Right renal cortex interstitium (tissue), 3 donors: ENCODE results near the gene NDST4. TPM values are rescaled to one million over a fixed set of nuclear protein-coding genes. Genes with fewer than 3 reads are reported as not detected.

Source experiments
- DNase-seq, 3 donors: peaks; one replicate each; pipeline ENCODE4 v3.0.0-alpha.2; 2013; ENCODE audit warnings: low read depth in 3 of 3, low spot score in 2 of 3
- polyA plus RNA-seq, 3 donors: library from polyadenylated mRNA; unstranded; fragments of 120-200 nt; gene quantifications; one replicate each; pipeline ENCODE4 v1.2.1, GENCODE V29; 2013; ENCODE audit not compliant: insufficient read length in 3 of 3

The NDST4 gene
- polyA plus RNA-seq, 3 donors: 0.37 to 1.2 (median 0.94) TPM

DNA sequence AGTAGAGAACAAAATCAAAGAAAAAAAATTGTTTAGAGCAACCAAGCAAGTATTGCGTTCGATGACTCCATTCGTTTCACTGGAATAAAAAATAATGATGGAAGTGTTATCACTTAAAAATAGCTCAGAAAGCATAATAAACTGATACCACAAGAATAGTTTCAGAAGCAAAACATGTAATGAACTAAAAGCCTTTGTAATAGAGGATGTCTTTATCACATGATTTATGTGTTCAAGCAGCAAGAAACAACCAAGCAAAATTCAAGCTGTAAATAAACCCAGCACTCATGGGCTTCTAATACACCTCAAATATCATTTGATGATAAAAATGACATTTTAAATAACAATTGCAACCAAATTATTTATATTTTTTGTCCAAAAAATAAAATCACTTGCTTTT lies 192.2 kb downstream of the NDST4 start:
- DNase-seq: no peak

GRCh38 chr4:114911111-114911510 lies 202.3 kb downstream of the NDST4 start:
- no peak for DNase-seq

GRCh38 chr4:114907568-114907967 lies 205.9 kb downstream of the NDST4 start:
- DNase-seq: no peak

DNA sequence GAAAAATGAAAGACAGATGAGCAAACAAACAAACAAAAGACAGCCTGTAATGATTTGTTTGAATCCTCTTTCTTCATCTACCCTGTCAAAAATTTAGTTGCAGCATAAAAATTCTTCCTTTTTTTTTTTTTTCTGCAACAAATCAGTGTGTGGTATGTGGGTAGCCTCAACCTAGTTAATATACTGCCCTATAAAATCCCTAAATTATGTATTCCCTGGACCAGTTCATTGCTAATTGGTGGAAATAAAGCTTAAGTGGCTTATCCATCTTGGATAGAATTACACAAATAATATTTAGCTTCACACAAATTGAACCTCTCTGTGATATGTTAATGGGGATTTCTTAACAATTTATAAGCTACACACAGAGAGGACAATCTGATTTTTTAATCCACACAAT lies 208.4 kb downstream of the NDST4 start:
- no peak for DNase-seq

DNA sequence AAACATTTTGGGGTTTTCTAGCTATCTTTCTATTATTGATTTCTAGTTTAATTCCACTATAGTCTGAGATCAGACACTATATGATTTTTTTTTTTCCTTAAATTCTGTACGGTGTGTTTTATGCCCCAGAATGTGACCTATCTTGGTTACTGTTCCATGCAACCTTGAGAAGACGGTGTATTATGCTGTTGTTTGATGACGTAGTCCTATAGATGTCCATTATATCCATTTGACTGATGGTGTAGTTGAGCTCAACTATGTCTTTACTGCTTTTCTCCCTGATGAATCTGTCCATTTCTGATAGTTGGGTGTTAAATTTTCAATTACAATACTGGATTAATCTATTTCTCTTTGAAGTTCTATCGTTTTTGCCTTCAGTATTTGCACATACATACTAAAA lies 212.5 kb downstream of the NDST4 start:
- no peak for DNase-seq

DNA sequence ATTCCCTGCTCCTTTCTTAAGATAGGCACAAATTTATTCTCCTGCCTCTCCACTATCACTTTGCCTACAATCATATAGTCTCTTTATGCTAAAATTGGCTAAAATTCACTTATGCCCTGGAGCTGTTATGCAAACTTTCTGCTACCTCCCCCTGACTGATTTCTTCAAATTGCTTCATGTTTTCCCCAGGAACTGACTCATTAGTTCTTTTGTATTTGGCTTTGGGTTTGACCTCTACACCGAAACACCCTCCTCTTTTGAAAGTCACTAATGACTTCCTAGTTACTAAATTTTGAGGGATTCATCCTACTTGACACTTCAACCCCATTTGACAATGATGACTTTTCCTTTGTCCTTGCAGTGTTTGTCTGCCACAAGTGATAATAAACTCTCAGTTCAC lies 222.6 kb downstream of the NDST4 start:
- no peak for DNase-seq

DNA sequence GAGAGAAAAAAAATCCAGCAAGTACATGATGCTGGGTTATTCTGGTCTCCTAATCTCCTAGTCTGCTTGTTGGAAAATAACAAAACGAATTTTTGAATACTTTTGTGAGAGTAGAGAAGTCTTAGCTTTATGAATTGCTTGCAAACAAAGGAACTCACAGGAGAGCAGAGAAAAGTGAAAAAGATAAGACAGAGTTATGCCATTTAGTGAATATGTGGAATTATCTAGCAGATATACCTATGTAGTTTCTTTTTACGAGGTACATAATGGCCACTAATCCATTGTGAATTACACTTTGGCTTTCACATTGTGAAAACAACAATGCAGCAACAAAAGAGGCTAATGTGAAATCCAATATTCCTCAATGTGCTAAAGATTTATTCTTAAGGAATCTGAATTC lies 226.7 kb downstream of the NDST4 start:
- no peak for DNase-seq

GRCh38 chr4:114883641-114884040 lies 229.8 kb downstream of the NDST4 start:
- DNase-seq: no peak

- DNase-seq: no peak
Measured at GRCh38 chr4:114879916-114880669, 233.3 kb downstream of the NDST4 start.

GRCh38 chr4:114875630-114876029 lies 237.8 kb downstream of the NDST4 start:
- no peak for DNase-seq

DNA sequence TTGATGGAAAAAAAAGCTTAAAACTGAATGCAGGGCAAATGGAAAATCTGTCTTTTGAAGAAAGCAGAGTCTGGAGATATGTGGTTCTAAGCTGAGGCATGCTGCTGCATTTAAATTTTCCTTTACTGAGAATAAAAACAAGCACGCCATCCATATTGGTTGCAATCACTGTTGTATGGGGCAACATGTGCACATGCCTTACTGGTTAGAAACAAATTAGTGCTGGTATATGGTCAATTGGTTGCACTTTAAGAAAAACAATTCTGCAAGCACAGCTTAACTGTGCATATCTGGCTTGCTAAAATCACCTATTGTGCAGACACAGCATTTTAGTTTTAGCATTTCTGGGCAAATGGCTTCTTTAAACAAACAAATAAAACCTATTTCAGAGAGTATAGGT lies 239.1 kb downstream of the NDST4 start:
- DNase-seq: no peak

- no peak for DNase-seq
Measured at GRCh38 chr4:114870987-114871386, 242.4 kb downstream of the NDST4 start.

DNA sequence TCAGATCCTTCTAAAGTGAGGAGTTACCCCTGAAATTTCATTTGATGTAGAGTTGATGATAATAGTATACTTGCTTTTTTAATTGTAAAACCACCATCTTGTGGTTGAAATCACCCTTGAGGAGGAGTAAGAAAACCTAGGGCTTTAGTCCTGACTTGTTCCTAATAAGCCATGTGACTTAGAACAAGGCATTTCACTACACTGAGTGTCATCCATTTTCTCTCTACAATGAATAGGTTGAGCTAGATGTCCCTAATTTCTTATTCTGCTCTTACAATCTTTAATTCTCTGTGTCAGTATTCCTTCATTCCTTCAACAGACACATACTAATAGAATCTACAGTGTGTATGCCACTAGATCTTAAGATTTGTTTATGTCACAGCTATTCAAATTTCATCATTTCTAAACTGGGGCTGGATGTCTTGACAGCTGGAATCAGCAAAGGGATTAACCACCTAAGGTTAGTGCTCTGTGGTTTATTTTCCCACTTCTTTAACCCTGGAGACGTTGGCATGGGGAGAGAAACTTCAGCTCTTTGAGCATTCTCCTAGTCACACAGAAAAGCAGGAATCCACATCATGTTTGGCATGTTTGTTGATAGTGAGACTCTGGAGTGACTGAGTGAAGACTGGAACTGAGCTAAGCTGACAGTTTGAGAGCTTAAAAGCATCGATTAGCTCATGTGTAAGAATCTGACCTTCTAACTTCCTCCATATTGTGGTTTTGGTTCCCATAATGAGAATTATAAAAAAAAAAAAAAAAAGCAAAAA lies 246.3 kb downstream of the NDST4 start:
- DNase-seq: no peak

GRCh38 chr4:114864060-114864459 lies 249.4 kb downstream of the NDST4 start:
- DNase-seq: no peak

- DNase-seq: peak in 1 of 3 donors; percentile 6
Measured at GRCh38 chr4:114860786-114861185, 252.6 kb downstream of the NDST4 start.

DNA sequence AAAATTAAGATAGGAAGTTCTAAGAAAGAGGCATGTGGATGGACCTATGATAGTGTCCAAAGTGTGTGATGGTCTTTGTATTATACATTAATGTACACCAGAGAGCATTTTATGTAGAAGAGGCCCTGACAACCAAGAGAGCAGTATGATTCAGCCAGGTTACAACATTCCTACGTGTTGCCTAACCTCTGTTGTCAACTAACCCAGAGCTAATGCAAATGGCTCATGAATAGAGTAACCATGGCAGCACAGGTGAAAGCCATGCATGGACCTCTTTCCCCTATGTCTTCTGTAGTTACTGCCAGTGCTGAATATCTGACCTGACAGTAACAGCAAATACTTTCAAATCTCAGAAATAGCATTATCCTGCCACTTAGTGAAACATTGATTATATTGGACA lies 255.6 kb downstream of the NDST4 start:
- no peak for DNase-seq

DNA sequence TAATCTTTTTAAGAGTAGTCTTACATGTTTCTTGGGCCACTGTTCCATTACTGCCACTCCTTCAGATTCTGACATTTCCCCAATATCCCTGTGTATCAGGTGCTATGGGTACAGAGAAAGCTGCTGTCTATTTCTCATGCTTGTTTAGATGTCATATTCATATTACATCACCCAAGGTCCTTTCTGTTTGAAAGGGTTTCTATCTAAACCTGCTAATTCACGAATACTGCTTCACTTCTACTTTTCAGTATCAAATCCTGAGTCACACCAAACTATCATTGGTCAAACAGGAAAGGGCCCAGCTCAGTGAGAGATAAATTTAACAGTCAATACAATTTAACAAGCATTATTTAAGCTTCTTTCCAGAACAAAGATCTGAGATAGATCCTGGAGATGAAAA lies 273.4 kb downstream of the NDST4 start:
- DNase-seq: no peak

DNA sequence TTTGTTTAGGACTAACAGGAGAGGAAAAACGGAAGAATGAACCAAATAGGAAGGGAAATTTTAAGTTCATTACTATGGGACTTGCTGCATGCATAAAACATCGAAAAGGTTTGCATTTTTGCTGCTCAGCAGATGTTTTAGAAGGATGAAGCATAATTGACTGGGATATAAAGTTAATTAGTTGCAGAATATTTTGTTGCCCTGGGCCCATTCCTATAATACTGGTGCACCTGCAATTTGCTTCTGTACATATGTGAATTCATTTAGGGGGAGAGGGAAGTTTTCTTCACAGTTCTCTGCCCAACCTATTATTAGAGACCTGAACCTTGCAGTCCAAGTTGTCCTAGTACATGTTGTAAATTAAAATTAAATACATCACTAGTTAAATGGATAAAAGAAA lies 282.8 kb downstream of the NDST4 start:
- DNase-seq: no peak

DNA sequence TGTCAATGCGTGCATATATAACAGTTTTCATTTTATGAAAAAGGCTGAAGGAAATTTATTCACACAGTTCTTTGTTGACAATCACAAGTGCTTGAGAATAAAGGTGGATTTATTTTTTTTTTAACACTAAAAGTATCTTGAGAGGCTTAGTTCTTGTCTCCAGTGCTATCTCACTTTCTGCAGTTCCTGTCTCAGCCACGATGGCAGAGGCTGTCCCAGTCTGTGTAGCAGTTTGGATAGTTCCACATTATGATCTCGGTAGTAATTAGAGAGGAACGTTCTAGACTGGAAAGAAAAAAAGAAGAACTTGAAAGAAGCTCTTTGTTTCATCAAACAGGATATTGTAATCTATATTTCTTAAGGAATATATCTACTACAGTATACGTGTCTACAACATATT lies 285.8 kb downstream of the NDST4 start:
- DNase-seq: no peak

GRCh38 chr4:114815760-114816159 lies 297.7 kb downstream of the NDST4 start:
- DNase-seq: no peak

DNA sequence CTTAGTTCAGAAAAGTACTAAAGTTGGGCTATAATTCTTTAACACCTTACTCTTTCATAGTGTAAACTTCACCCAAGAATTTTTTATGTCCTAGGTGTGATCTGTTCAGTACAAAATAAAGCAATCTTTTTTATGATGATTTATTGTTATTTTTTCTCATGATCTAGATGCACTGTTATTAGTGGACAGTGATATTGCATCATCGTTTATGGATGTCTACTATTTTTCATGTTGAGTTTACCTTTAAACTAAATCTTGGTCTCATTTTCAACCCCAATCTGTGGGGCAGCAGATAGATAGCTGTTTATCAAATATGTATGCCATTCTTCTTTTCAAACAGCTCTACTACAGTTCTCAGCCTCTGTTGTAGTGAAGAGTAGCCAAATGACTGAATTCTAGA lies 299.5 kb downstream of the NDST4 start:
- no peak for DNase-seq

DNA sequence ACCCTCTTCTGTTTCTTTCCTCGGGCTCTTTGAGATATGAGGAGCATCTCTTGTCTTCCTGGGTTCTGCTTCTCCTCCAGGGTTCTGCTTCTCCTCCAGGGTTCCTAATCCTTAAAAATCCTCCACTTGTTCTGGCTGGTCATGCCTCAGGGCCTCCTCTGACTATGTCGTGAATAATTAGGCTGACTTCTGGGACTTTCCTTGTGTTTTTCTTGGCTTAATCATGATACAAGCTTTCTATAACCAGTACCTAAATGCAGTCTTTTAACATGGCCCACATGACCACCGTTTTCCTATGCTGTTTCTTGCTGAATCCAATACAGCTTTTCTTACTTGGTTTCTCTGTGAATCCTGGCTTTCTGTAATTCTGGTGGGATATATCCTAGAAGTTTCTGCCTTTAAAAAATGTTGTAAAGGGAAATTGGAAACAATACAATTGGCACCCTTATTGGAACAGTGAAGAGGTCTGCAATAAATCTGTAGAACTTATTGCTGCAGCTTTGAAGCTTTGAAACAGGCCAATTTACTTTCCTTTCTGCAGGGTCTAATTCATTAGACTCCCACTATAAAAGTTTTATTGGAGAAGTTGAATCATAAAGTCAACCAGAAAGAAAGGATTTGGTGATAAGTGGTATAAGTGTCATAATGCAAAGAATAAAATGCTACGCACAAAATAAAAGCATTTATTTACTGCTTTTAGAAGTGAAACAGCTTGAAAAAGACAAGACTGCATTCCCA lies 301.7 kb downstream of the NDST4 start:
- peak; percentile 21 to 39 (median 27) for DNase-seq
